Activated CD8-positive, alpha-beta memory T cell treated with anti-CD3 and anti-CD28 coated beads for 48 hours (primary cell): ENCODE data around the gene SMAD7.
A peak's percentile ranks its signal among the peaks of the same experiment; 100 is the strongest.

ENCODE experiments used
- DNase-seq, 3 experiments: peaks; one replicate each; pipeline ENCODE4 v3.0.0-alpha.2; 2020; ENCODE audit warnings: low read depth in 2 of 3, low spot score in 2 of 3

Gene SMAD7

GRCh38 chr18:48986851-48987761 is 36.3 kb upstream of the SMAD7 start:
- DNase-seq: no peak

DNA sequence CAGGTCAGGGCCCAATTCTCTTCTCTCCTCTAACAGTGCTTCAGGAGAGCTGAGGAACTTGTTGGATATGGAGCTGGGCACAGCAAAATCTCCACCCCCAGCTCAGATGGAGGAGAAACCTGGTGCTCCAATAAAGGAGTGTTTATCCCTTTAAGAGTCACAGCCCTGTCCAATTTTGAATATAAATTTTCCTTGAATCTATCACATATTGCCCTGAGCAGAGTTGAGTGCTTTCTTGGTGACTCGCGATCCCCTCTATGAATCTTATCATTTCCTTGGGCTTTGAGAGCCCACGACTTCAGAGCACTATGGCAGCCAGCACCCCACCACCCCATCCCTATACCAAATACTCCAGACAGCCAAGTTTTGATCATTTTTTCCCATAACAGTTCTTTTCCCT is 34.4 kb upstream of the SMAD7 start:
- DNase-seq: no peak

DNA sequence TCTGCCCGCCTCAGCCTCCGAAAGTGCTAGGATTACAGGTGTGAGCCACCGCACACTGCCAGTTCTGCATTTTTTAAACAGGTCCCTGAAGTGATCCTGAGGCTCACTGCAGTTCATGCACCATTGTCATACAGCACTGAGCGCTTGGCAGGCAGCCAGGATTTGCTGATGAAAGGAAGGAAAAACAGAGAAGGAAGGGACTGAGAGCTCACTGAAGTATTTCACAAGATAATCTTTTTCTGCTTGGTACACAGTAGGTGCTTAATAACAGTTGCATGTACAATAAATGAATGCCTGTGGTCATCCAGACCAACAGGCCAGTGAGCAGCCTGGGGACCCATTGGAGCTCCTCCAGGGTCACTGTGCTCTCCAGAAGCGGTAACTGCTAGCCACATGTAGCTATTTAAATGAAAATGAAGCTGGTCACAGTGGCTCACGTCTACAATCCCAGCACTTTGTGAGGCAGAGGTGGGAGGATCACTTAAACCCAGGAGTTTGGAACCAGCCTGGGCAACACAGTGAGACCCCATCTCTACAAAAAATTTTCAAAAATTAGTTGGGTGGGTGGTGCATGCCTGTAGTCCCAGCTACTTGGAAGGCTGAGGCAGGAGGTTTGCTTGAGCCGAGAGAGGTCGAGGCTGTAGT is 33.1 kb upstream of the SMAD7 start:
- no peak for DNase-seq

DNA sequence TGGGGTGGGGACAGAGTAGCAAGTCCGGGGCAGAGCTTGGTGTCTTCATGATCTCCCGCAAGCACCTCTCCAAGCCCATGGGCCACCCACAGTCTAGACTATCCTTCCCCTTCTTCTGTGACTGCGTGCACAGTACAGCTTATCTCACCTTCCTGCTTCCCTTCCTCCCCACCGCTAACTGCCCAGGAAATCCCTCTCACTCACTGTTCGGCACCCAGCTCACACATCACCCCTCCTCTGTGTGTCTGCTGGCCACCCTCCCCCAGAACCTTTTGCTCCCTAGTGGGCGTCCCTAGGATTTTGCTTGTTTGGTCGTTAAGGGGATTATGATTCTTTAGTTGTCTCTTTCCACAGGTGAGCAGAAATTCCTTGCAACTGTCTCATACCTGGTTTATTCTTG is 31.5 kb upstream of the SMAD7 start:
- no peak for DNase-seq

DNA sequence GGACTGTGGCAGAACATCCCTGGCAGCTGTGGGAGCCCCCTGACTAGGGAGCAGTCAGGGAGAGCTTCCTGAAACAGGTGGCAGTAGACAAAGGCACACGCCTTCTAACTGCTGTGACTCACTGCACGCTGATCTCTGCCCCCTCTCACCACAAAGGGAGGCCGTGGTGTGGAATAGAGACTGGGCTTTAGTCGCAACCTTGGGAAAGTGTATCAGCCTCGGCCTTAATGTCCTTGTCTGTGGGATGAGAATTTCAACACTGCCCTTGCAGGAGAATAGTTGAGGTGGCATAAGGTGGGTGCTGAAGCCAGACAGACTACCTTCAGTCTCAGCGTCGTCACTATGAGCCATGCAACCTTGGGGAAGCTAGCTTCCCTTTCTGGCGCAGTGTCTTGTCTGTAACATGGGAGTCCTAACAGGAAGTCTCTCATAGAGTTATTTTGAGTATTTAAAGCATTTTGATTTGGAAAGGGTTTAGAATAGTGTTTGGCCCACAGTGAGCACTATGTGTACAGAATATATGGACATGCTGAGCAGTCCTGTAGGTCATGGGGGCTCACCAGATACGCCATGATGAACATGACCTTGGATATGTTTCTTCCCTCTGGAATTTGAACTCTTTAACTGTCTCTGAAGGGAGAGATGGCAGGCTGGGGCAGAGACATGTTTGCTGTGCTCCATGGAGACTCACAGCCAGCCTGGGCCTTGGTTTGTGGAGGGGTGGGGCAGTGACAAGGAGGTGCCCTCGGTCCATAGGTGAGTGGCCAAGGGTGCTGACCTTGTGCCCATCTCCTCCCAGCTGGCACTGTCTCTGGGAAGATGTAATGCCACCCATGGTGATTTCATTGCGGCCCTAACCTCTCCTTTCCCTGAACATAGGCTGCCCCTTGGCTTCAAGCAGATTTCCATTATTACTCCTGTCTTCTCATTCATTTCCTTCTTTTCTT is 29.5 kb upstream of the SMAD7 start:
- no peak for DNase-seq

DNA sequence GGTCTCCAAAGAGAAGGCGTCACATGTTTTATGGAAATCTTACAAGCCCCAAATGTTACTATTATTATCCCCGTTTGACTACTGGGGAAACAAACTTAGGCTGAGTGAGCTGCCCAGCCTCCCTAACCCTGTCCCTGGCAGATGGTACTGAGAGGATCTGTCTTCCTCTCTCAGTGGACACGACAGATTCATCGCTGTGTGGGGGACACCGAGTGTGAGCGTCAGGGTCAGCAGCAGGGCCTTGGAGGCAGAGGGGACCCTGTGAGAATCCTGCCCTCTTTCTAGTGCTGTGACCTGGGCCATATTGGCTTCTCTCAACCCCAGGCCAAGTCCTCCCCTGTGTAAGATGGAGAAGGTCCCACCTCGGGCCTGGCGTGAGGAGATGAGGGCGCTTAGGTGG is 27.1 kb upstream of the SMAD7 start:
- no peak for DNase-seq

- peak; percentile 10 to 24 (median 20) for DNase-seq
Measured at GRCh38 chr18:48975817-48976649, 25.3 kb upstream of the SMAD7 start.

DNA sequence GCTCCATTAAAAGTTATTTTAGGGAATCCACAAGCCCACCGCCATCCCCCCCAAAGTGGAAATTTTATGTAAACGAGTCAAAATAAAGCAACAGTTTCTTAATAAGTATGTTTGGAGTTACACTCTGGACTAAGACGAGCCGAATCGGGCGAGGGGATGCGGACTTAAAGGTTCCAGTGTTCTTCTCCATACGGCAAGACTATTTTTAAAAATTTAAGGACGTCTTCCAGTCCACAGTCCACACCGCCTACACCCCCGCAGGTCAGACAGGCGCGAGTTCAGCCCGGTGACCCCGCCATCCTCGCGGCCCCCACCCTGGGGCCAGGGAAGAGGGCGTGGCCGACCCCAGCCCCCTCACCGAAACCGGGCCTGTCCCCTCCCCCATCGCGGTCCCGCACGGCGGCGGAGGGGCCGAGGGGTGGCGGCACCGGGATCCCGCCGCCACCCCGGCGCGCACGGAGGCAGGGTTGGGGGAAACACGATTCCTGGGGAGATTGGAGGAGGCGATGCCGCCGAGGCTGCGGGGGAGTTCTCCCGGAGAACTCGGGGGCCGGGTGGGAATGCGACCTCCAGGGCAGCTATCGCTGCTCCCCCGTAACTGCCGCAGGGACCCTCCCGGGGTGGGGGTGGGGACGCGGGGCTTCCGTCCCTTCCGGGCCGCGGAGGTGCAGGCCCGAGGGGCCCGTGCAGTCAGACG is 24.5 kb upstream of the SMAD7 start:
- DNase-seq: no peak

DNA sequence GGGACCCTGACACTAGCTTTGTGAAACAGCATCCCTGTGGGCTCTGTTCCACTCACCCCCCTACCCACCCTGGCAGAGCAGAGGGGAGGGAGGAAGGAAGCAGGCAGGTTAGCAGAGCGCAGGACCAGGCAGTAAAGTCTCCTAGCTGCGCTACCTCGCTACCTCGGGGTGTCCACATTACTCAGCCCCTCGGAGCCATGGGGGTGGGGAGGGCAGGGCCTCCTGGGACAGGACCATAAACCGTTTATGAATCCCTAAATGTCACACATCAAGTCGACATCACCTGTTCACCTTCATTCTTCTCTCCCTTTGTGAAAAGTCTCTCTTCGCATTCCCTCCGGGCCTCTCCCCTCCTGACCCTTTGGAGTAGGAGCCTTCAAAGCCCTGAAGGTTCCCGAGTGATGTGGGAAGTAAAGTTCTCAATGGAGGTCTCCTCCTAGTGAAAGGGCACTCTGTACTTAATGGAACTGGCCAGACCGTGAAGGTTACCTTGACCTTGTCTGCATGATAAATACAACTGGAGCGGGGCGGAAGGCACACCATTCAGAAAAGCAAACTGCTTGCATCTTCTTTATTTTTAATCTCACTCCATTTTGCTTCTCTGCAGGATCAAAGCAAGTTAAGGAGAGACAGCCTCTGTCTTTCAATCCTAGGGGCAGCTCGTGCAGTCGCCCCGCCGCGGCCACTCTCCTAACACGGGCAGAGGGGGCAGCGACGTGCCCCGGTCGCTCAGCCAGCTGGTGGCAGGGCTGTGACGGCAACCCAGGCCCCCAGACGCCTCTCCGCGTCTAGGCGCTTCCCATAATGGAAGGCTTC is 23.7 kb upstream of the SMAD7 start:
- DNase-seq: no peak

DNA sequence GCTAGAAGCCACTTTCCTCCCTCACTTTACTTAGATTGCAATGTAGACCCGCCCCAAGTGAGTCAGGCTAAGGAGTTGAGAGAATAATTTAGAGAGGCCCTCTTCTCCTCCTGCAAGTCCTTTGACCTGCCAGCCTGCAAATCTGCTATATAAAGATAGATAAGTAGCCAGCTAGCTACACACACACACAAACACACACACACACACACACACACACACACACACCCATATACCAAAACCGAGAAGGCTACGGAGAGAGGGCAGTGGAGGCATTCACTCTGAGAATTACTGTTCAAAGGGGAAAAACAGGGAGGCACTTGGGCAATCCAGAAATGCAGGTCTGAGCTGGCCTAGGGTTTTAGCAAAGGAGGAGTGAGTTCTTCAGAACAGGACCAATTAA is 23.0 kb upstream of the SMAD7 start:
- no peak for DNase-seq

- DNase-seq: no peak
Measured at GRCh38 chr18:48968412-48969215, 17.8 kb upstream of the SMAD7 start.

GRCh38 chr18:48967545-48967944 is 16.8 kb upstream of the SMAD7 start:
- DNase-seq: no peak

DNA sequence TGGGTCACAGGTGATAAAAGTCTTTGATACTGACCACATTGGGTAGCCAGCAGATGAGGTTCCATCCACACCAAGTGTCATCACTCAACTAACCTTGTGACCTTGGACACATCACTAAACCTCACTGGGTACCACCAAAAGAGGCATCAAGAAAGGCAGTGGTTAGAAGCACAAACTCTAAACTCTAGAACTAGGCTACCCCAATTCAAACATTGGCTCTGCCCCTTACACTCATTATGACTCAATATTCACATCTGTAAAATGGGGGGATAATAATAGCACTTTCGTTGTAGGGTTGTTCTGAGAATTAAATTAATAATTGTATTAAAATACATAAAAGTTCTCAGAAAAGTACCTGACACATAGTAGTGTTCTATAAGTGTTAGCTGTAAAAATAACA is 15.8 kb upstream of the SMAD7 start:
- DNase-seq: no peak

GRCh38 chr18:48963586-48964470 is 13.1 kb upstream of the SMAD7 start:
- no peak for DNase-seq

DNA sequence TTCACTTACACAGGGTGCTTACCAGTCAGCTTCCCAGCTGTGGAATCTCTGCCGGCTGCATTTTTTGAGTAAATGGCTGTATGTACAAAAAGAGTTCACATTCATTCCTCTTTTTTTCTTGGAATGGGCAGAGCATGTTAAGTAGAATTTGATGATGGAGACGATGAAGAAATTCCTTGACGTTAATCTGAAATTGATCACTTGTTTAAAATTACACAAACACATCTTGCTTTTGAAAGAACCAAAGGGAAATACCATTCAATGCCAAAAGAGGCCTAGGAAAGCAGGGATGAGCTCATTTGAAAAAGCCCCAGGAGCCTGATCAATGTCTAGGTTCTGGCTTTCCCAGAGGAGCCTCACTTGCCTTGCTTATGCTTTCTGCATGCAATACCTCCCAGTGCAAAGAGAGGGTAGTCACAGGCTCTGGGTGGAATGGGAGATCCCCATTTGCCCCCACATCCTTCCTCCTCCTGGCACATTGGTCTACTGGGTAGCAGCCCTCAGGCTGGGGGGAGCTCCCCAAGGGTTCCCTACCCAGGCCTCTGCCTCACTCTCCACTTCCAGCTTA is 12.3 kb upstream of the SMAD7 start:
- no peak for DNase-seq

DNA sequence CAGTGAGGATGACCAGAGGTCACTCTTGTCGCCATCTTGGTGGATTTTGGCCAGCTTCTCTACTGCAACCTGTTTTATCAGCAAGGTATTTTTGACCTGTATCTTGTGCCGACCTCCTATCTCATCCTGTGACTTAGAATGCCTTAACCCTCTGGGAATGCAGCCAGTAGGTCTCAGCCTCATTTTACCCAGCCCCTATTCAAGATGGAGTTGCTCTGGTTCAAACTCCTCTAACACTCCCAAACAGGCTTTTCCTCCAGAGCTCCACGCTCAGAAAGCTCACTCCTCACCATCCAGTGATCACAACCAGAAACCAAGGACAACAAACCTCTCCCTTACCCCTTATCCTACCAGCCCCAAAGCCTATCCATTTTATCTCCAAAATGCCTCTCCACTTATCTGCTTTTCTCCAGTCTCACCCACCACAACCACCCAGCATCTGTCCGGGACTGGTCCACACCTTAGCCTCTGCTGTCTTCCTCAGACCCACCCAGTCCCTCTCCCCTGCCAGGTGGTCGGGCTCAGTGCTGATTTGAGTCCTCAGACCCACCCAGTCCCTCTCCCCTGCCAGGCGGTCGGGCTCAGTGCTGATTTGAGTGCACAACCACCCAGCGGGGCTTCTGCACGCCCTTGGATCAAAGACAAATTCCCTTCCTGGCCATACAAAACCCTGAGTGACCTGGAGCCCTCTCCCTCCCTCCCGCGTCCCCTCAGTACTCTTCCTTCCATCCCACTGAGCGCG is 11.7 kb upstream of the SMAD7 start:
- DNase-seq: no peak
